Stimulated activated CD4-positive, alpha-beta T cell treated with anti-CD3 and anti-CD28 coated beads, Interleukin-4, amount 100 ng/mL, for 48 hours (primary cell): ENCODE results near the gene PDLIM7.
A peak's percentile ranks its signal among the peaks of the same experiment; 100 is the strongest.

Experiments
- DNase-seq, 2 donors: peaks; one replicate each; pipeline ENCODE4 v3.0.0-alpha.2; 2020; ENCODE audit warnings: low read depth in 2 of 2

PDLIM7 gene

GRCh38 chr5:177474846-177475562, 22.4 kb downstream of the PDLIM7 start:
- DNase-seq = no peak

- DNase-seq = no peak
Measured at GRCh38 chr5:177474002-177474476, 23.4 kb downstream of the PDLIM7 start.

DNA sequence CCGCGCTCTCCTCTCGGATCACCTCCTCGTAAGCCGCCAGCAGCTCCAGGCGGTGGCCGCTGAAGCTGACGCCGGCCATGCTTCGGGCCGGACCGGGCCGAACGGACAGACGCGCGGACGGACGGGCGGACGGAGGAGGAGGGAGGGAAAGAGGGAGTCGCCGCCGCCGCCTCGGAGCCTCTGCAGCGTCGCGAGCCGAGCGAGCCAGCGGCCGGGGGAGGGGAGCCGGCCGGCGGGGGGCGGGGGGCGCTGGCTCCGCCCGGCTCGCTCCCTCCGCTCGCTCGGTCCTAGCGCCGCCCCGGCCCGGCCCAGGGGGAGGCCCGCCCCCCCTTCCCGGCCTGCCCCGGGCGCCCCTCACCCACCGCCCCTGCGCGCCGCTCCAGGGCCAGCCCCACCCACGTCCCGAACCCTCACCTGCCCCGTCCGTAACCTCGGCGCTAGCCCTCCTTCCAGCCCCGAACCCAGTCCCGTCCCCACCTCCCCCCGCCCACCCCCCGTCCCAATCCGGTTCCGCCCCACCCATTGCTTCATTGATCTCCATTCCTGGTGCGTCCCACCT, 23.9 kb downstream of the PDLIM7 start, which contains the start of gene DBN1:
Gene DBN1, minus strand, starts transcription at position 192 of the 559 bp plus-strand sequence. Its CDS starts 113 bp downstream, at position 79.
- no peak for DNase-seq

- DNase-seq = peak in 1 of 2 donors; percentile 39
Measured at GRCh38 chr5:177472460-177473442, 24.7 kb downstream of the PDLIM7 start.

DNA sequence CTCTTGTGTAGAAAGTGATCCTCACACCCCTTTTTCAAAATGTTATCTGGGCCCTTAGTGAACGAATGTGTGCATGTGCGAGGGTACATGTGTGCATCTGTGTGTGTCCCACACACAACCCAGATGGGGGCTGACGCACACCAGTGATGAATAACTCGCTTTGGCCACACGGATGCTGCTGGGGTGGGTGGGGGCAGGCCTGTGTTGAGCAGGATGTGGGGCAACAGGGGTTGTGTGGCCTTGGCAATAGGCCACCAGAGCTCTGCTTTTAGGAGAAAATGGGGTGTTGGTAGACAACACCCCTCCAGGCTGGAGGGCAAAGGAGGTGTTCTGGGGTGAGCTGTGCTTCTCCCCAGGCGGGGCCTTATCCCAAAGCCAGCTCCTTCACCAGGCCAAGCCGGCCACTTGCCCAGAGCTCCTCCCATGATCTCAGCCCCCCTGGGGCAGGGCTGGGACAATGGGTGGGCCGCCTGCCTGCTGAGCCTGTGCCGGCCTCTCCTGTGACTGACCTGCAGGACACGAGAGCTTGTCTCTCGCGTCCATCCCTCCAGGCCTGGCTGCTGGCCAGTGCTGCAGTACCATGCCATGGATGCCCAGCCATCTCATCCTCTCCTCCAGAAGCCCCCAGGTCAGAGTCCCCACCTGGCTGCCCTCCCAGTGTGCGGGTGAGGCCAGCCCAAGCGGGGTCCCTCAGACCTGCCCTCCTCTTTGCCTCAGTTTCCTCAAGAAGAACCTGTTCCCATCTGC, 25.6 kb downstream of the PDLIM7 start:
- DNase-seq = no peak

GRCh38 chr5:177470759-177471536, 26.5 kb downstream of the PDLIM7 start:
- no peak for DNase-seq

GRCh38 chr5:177469750-177470525, 27.5 kb downstream of the PDLIM7 start:
- no peak for DNase-seq

- no peak for DNase-seq
Measured at GRCh38 chr5:177468685-177469628, 28.4 kb downstream of the PDLIM7 start.

DNA sequence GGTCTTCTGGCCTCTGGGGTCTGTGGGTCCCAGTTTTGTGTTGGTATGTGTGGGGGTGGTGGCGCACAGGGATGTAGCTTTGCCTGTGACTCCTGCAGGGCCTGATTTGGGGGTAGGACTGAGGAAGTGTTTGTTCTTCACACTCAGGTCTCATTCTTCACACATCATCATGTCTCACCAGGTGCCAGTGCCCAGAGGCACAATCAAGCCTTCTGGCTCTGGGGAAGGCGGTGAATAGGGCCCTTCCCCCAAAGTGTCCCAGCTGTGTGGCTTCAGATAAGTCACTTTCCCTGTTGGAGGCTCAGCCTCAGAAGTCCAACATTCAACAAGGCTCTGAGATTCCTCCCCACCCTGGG, 29.1 kb downstream of the PDLIM7 start:
- no peak for DNase-seq

DNA sequence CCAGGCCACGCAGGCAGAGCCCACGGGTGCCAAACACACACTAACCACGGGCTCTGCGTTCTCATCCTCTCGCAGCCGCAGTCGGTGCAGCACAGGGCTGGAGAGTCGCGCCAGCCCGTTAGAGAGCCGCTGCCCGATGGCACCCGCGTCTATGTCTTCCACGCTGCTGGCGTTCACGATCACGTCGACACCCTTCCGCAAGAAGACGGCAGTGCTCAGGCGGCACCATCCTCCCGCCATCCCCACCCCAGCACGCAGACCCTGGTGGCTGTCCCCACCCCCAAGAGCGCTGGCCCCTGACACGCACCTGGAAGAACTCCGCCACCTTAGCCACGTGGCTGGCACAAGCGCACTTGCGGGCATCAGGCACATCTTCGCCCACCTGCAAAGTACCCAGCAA, 30.0 kb downstream of the PDLIM7 start:
- no peak for DNase-seq

DNA sequence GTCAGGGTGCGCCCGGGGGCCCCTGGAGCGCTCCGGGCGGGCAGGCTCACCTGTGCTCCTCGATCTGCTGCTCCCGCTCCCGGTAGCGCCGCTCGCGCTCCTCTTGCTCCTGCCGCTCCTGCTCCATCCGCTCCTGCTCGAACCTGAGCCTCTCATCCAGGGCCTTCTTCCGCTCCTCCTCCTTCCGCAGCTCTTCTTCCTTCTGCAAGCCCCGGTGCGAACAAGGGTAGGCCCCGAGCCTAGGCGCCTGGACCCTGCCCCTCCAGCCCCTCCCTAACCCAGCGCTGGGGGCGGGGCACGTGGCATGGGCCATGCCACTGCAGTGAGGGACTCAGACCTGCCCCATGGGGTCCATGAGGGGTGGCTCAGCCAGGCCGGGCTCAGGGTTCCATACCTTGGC, 30.5 kb downstream of the PDLIM7 start:
- DNase-seq = no peak

DNA sequence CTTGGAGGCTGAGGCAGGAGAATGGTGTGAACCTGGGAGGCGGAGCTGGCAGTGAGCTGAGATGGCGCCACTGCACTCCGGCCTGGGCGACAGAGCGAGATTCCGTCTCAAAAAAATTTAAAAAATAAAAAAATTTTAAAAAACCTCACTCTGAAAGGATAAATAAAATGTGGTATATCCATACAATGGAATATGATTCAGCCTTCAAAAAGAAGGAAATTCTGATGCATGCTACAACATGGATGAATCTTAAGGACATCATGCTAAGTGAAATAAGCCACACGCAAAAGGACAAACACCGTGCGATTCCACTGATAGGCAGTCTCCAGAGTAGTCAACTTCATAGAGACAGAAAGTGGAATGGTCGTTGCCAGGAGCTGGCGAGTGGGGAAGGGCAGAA, 32.4 kb downstream of the PDLIM7 start:
- no peak for DNase-seq

DNA sequence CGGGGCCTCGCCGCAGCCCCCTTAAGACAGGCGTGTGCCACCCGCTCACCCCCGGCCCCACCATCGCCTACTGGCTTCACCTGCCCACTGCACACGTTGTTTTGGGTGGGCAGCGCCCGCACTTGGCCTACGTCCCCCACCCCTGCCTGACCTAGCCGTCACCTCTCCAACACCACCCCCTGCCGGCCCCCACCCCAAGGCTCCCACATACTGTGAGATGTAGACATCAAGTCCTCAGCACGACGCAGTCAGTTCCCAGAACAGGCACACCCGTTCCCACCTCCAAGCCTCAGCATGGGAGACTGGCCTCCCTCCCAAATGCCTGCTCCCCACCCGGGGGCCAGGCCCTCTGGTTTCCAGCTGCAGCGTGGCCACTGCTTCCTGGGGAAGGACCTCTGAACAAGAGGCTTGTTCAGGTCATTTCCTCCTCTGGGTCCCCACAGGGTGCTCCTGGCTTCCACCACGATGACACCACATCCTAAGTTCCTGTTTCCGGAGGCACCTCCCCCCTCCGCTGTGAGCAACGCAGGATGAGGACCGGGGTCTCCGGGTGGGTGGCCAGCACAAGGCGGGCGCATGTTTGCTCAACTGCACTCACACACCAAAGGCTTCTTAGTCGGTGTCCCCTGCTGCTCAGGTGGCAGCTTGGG, 35.3 kb downstream of the PDLIM7 start:
- no peak for DNase-seq

- no peak for DNase-seq
Measured at GRCh38 chr5:177459819-177460628, 37.4 kb downstream of the PDLIM7 start.

GRCh38 chr5:177459357-177459756, 38.0 kb downstream of the PDLIM7 start:
- no peak for DNase-seq

DNA sequence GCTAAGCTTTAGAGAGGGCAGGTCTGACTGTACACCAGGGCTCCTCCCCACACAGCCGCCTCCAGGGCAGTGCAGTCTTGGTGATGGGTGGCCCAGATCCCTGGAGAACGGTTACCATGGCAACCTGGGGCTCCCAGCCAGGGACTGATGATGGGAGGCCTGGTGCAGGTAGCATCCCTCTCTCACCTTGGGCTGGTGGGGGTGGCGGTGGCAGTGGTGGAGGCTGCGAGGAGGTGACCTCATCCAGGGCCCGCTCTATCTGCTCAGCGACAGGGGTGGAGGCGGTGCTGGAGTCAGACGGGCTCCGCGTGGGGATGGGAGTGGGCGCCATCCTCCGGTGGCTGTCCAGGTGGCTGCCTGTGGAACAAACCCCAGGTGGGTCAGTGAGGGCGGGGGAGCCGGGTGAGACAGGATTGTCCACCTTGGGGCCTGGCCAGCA, 38.5 kb downstream of the PDLIM7 start:
- DNase-seq = no peak
